ENCODE results near the gene NR3C1.

DNA sequence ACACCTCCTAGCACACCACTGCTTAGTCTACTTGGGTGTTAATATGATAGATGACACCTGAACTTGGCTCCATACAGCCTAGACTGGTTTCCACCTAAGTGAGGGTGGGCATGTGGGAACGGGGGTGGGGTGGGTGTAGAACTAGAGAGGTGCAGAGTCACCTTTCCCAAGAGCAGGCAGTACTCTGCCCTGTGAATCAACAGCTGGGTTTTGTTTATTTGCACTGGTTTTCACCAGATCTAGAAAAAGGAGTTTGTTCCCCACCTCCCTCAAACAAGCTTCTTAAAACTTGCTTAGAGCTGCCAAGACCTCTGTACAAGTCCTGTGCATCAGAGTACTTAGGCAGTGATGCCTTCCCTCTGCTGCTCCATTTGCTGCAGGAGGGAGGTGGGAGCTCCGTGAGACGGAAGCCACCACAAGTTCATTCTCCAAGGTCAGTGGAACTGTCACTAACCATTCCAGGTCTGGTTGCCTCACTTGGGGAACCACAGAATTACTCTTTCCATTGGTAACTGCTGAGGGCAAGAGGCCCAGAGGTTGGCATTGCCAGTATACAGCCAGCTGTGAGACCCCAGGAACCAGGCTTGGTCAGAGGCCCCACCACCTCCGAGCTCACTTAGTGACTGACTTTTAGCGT, 163.5 kb downstream of the NR3C1 start:
- TF ChIP-seq CTCF (IDR thresholded peaks at IDR 0.05), result no peak
- no peak for TF ChIP-seq POLR2A (IDR thresholded peaks at IDR 0.05)

Measured in right lobe of liver (tissue), 4 donors.